Loucy (cell line): ENCODE measurements around the gene MPDZ.

ENCODE experiments used
- H2AFZ ChIP-seq: fragments of 200-600 bp; sonication (generic); 2 replicates; pipeline ENCODE4 v1.6.0; 2016; ENCODE audit warnings: antibody characterized with exemption, mild to moderate bottlenecking, low read length, moderate library complexity
- H3F3A ChIP-seq: fragments of 200-600 bp; 2 replicates; pipeline ENCODE4 v1.6.0; 2016; ENCODE audit warnings: antibody characterized with exemption, low read depth, mild to moderate bottlenecking
- H3K27me3 ChIP-seq: fragments of 200-600 bp; sonication (generic); 2 replicates; pipeline ENCODE4 v1.6.1; 2014; ENCODE audit warnings: low read length, mild to moderate bottlenecking; ENCODE audit not compliant: insufficient read depth, poor library complexity, severe bottlenecking
- H3K36me3 ChIP-seq: fragments of 200-600 bp; sonication (generic); 2 replicates; pipeline ENCODE4 v1.6.1; 2016; ENCODE audit warnings: low read length; ENCODE audit not compliant: insufficient read depth
- H3K4me1 ChIP-seq: fragments of 200-600 bp; sonication (generic); 2 replicates; pipeline ENCODE4 v1.5.1; 2014; ENCODE audit warnings: low read length, mild to moderate bottlenecking; ENCODE audit not compliant: insufficient read depth, poor library complexity, severe bottlenecking
- H3K4me2 ChIP-seq: fragments of 200-600 bp; sonication (generic); 2 replicates; pipeline ENCODE4 v1.6.0; 2014; ENCODE audit warnings: antibody characterized with exemption, low read length, low read depth, mild to moderate bottlenecking; ENCODE audit not compliant: poor library complexity, severe bottlenecking
- H3K4me3 ChIP-seq: fragments of 200-600 bp; sonication (generic); 2 replicates; pipeline ENCODE4 v1.5.1; 2014; ENCODE audit warnings: low read length, mild to moderate bottlenecking, mixed read lengths; ENCODE audit not compliant: poor library complexity, severe bottlenecking
- H3K79me2 ChIP-seq: fragments of 200-600 bp; sonication (generic); 2 replicates; pipeline ENCODE4 v1.6.1; 2014; ENCODE audit warnings: low read length; ENCODE audit not compliant: insufficient read depth
- H3K9ac ChIP-seq: fragments of 200-600 bp; sonication (generic); 2 replicates; pipeline ENCODE4 v1.6.0; 2014; ENCODE audit warnings: mild to moderate bottlenecking, low read depth, low read length, moderate library complexity; ENCODE audit not compliant: poor library complexity, severe bottlenecking
- H3K9me2 ChIP-seq: fragments of 200-600 bp; sonication (generic); replicated peaks from 2 replicates; pipeline ENCODE4 v1.6.1; 2016; ENCODE audit warnings: low read depth, low read length, mixed read lengths
- H3K9me3 ChIP-seq: fragments of 200-600 bp; sonication (generic); 2 replicates; pipeline ENCODE4 v1.6.1; 2014; ENCODE audit warnings: mild to moderate bottlenecking, antibody characterized with exemption, low read length, low read depth; ENCODE audit not compliant: insufficient read depth
- H4K20me1 ChIP-seq: fragments of 200-600 bp; sonication (generic); 2 replicates; pipeline ENCODE4 v1.6.0; 2014; ENCODE audit warnings: antibody characterized with exemption, low read length, mild to moderate bottlenecking; ENCODE audit not compliant: insufficient read depth, poor library complexity, severe bottlenecking
- CTCF ChIP-seq: fragments of 200-600 bp; sonication (generic); conservative IDR thresholded peaks from 2 replicates; pipeline ENCODE4 v1.5.1; 2014; ENCODE audit warnings: mild to moderate bottlenecking, antibody characterized with exemption, low read length
- EZH2phosphoT487 ChIP-seq: fragments of 200-600 bp; IDR thresholded peaks from 2 replicates; pipeline ENCODE4 v1.6.1; 2018; ENCODE audit warnings: antibody characterized with exemption, mild to moderate bottlenecking, moderate library complexity, borderline replicate concordance

MPDZ gene

GRCh38 chr9:13083366-13083765, 196.1 kb downstream of the MPDZ start:
- H3K36me3 ChIP-seq, result no peaks in the 10 kb centered on the region
- no peaks in the 10 kb centered on the region for H4K20me1 ChIP-seq
- no peak overlapping the region for H3K9ac ChIP-seq
- TF ChIP-seq CTCF (no peak), EZH2phosphoT487 (no peak)
- no peaks in the 10 kb centered on the region for H3K4me1 ChIP-seq
- no peaks in the 10 kb centered on the region for H3K9me3 ChIP-seq
- H2AFZ ChIP-seq, result no peak overlapping the region
- H3K27me3 ChIP-seq, result no peaks in the 10 kb centered on the region
- no peak overlapping the region for H3K4me3 ChIP-seq
- no peak overlapping the region for H3K4me2 ChIP-seq
- no peaks in the 10 kb centered on the region for H3K79me2 ChIP-seq
- H3K9me2 ChIP-seq, result no peaks in the 10 kb centered on the region
- no peaks in the 10 kb centered on the region for H3F3A ChIP-seq

GRCh38 chr9:13082796-13083195, 196.7 kb downstream of the MPDZ start:
- no peak overlapping the region for H3K4me3 ChIP-seq
- no peaks in the 10 kb centered on the region for H3K27me3 ChIP-seq
- H3K9me2 ChIP-seq, result no peaks in the 10 kb centered on the region
- no peak overlapping the region for H3K9ac ChIP-seq
- no peaks in the 10 kb centered on the region for H3K36me3 ChIP-seq
- TF ChIP-seq CTCF, result no peak
- no peak for TF ChIP-seq EZH2phosphoT487
- no peak overlapping the region for H3K4me2 ChIP-seq
- no peaks in the 10 kb centered on the region for H3F3A ChIP-seq
- H3K4me1 ChIP-seq, result no peaks in the 10 kb centered on the region
- H3K9me3 ChIP-seq, result no peaks in the 10 kb centered on the region
- H4K20me1 ChIP-seq, result no peaks in the 10 kb centered on the region
- no peak overlapping the region for H2AFZ ChIP-seq
- H3K79me2 ChIP-seq, result no peaks in the 10 kb centered on the region

GRCh38 chr9:13078164-13078563, 201.3 kb downstream of the MPDZ start:
- no peaks in the 10 kb centered on the region for H3F3A ChIP-seq
- H3K9me2 ChIP-seq, result no peaks in the 10 kb centered on the region
- no peaks in the 10 kb centered on the region for H3K4me1 ChIP-seq
- no peak overlapping the region for H3K4me3 ChIP-seq
- no peak overlapping the region for H2AFZ ChIP-seq
- H3K9ac ChIP-seq, result no peak overlapping the region
- H3K79me2 ChIP-seq, result no peaks in the 10 kb centered on the region
- no peak overlapping the region for H3K4me2 ChIP-seq
- TF ChIP-seq EZH2phosphoT487 (no peak), CTCF (no peak)
- H3K36me3 ChIP-seq, result no peaks in the 10 kb centered on the region
- H3K27me3 ChIP-seq, result no peaks in the 10 kb centered on the region
- H3K9me3 ChIP-seq, result 0 out of 2 replicates have a peak, but pooled peaks cover 3% of the 10 kb centered on the region
- no peaks in the 10 kb centered on the region for H4K20me1 ChIP-seq
